CD1c-positive myeloid dendritic cell (primary cell): ENCODE results near the gene CPSF7.
"Not testable (repeated sequence)": the region's sequence is repeated elsewhere in the genome, so short reads cannot be mapped to it uniquely, and the experiment has no call there.

Source experiments
- DNase-seq: peaks from one replicate; pipeline ENCODE4 v3.0.0-alpha.2; 2016; ENCODE audit errors: extremely low spot score

The CPSF7 gene

DNA sequence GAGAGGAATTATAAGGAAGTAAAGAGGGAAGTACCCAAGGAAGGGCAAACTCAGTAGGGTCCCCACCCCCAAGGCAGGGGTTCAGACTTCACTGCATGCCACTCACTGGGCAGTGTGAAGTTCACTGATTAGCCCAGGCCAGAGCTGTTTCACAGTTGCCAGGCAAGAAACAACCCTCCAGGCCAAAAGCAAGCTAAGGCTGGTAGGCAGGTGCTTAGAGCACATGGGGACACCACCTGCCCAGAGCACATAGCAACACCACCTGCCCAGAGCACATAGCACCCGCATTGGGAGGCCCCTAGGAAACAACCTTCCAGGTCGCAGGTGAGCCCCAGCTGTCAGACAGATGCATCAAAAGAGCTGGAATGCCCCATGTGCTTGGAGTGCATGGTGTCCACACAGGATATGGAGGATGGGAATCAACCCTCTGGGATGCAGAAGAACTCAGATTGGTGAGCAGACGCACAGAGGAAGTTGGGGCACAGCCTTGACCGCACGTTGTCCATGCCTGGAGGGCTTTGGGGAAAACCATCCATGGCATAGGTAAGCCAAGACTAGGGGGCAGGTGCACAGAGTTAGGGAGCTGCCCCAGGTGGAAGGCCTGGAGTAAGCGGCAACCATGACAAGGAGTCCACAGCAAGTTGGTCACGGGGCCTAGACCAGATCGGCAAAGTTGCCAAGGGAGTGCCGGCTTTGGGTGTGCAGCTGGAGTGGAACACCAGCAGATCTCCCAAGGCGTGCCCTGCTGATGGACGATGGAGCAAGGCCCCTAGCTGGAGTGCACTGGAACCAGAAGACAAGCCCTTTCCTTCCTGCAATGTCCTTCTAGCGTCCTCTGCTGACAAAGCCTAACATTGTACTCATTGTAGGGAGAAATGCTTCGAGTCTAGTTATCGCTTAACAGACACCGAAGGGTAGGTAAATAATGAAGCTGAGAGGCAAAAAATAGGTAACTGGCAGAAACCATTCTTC, 45.2 kb downstream of the CPSF7 start:
- no peak for DNase-seq

DNA sequence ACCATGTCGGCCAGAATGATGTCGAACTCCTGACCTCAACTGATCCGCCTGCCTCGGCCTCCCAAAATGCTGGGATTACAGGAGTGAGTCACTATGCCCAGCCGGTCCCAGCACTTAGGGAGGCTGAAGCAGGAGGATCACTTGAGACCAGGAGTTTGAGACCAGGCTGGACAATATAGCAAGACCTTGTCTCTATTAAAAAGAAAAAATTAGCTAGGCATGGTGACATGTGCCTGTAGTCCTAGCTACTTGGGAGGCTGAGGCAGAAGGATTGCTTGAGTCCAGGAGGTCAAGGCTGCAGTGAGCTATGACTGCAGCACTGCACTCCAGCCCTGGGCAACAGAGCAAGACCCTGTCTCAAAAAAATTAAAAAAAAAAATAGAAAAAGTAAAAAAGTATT, 45.9 kb downstream of the CPSF7 start:
- not testable (repeated sequence) for DNase-seq

DNA sequence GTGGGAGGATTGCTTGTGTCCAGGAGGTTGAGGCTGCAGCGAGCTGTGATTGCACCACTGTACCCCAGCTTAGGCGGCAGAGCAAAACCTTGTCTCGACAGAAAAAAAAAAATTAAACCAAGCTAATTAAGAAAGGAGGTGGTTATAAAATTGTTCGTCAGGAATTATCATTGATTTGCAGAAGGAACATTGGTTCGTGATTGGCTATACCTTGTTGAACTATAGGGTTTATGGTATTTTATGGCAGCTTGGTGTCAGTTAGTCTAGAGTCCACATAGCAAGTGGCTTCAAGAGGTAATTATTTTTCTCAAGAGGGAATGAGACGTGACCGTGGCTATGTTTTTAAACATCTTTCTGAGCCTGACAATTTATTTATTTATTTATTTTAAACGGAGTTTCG, 48.9 kb downstream of the CPSF7 start:
- DNase-seq: no peak

DNA sequence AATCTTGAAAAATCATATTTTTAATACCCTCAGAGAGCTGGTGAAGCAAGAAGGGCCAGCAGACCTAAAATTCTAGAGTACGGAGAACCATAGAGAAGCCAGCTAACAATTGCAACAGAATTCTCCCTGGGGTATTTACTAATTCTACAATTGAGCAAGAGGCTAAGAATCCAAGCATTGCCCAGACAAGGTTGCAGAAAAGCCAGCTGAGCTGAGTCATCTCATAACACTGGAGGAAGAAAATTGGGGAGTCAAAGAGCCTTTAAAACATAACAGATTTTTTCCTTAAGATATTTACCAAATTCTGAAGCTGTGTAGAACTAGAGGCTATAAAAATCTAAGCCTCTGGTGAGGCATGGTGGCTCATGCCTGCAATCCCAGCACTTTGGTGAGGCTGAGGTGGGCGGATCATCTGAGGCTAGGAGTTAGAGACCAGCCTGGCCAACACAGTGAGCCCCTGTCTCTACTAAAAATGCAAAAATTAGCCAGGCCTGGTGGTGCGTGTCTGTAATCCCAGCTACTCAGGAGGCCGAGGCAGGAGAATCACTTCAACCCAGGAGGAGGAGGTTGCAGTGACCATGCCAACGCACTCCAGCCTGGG, 51.0 kb downstream of the CPSF7 start:
- peak; percentile 84 for DNase-seq

DNA sequence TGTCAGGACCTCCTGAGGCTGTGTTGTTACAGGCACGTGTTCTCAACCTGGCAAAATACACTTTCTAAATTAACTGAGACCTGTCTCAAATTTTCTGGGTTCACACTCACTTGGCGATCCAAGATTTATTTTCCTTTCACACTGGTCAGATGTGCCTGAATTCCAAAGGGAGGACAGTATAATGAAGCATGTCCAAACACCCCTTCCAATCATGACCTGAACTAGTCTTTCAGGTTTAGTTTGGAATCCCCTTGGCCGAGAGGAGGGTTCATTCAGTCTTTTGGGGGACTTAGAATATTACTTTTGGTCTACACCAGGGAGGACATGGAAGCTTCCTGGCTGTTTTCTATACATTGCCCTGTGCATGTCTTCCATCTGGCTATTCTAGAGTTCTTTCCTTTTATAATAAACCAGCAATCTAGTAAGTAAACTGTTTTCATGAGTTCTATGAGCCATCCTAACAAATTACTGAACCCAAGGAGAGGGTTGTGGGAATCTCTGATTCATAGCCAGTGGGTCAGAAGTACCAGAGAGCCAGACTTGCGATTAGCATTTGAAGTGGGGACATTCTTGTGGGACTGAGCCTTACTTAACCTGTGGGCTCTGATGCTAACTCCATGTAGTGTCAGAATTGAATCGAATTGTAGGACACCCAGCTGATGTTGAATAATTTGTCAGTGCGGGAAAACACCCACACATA, 52.2 kb downstream of the CPSF7 start:
- no peak for DNase-seq

DNA sequence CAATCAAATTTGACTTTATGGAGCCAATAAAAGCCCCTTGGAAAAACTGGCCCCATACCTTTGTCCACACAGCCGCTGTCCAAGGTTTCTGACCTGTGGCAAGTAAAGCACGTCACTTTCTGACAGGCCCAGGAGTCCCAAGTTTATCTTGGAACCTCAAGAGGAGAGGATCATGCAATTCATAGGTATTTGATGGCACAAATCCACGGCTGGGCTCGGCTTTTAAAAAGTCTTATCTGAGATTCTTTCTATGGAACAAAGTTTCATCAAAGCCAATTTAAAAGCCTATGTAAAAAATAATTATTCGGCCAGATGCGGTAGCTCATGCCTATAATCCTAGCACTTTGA, 54.0 kb downstream of the CPSF7 start:
- DNase-seq: no peak

DNA sequence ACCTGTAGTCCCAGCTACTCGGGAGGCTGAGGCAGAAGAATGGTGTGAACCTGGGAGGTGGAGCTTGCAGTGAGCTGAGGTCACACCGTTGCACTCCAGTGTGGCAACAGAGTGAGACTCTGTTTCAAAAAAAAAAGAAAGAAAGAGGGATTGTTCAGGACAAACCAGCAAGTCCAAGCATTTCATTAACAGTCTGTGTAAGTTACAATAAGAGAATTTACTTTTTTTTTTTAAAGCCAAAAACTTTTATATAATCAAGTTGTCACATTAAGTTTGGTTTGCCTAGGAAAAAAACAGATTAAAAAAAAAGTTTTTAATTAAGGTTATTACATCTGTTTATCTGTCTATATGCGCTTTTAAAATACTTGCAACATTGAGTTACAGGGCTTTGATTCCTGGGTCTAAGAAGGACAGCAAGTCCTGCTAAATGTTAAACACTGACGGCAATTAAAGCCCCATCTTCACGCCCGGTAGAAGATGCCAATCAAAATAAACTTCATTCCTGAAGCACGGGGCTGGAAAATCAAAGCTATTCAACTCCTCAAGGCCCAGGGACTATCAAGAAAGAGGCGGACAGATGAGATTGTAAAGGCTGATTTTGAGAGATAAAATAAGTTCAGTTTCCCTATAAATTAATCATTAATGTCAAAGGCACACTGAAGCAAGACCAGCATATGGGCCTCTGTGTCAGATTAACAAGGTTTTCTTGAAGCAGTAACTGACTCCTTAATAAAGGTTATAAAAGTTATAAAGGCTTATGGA, 56.9 kb downstream of the CPSF7 start:
- no peak for DNase-seq

DNA sequence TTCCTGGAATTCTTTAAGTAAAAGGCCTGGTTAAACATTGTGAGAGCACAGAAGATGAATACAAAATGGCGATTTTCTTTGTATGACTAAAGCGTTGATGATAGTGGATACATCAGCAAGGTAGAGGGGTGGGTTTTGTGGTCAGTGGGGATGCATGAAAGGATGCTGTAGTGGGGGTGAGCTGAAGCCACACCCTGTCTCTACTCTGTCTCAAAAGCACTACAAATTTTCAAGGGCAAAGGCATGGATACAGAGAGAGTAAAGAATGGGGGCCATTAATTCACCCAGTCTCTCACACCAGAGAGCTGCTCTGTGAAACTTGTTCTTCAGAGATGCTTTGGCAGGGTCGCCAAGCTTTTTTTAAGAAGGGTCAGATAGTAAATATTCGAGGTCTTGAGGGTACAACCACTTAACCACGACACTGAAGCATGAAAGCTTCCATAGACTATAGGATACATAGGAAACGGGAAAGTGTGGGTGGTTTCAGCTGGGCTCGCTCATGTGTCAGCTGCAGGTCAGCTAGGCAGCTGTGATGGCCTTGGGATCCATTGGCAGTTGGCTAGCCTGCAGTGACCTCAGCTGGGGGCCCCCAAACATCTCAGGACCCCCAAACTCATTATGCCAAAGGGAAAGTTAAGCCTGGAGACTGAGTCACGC, 59.3 kb downstream of the CPSF7 start:
- DNase-seq: peak; percentile 42

DNA sequence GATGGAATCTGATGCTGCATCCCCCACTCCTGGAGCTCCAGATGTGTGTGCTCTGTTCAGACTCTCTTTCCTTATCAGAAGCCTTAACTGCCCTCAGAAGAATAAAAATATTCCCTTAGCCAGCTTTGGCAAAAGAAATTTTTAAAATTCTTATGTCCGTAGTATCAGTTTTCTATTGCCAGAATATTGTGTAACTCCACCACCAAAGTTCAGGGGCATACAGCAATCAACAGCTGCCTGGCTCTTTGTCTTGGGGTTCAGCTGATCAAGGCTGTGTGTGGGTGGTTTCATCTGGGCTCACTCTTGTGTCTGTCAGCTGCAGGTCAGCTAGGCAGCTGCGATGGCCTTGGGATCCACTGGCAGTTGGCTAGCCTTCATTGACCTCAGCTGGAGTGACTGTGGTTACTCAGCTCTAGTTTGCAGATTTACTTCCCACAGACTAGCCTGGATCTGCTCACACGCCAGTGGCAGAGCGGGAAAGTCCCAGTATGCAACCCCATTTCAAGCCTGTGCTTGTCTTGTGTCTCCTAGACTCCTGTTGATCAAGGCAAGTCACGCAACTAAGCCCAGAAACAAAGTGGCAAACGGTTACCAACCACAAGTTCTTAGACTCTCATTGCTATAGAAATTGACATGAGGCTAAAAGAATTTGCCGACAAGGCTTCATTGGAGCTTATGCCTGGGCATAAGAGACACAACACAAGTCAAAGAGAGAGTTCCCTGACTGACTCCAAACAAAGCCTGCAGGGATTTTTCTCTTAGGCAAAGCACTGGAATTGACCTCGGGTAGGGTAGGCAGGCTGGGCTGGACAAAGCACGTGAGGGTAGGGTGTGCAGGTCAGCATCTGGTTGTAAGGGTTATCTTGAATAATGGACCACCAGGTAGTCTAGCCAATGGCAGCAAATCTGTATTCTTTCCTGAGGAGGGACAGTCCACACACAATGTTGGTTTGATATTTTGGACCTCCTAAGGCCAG, 60.1 kb downstream of the CPSF7 start:
- DNase-seq: peak; percentile 71

DNA sequence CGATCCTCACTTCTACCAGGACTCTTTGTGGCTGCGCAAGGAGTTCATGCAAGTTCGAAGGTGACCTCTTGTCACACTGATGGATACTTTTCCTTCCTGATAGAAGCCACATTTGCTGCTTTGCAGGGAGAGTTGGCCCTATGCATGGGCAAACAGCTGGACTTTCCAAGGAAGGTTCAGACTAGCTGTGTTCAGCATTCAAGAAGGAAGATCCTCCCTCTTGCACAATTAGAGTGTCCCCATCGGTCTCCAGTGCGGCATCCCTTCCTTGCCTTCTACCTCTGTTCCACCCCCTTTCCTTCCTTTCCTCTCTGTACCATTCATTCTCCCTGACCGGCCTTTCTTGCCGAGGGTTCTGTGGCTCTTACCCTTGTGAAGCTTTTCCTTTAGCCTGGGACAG, 61.1 kb downstream of the CPSF7 start:
- no peak for DNase-seq

DNA sequence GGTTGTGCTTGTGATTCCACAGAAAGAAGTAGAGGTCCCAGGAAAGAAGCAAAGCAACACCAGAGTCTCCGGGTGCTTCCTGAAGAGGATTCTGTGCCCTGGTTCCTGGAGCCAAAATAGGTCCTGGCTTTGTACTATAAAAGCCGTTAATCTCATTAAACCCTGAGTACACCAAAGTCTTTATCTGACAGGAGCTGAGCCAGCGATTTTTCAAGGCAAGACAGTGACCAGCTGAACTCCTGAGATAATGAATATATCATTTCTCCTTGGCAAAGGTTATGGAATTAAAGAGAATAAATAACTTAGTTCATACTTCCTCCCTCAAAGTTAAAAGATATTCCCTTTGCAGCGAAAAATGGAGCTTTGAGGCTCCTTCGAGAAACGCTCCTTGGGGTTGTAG, 62.4 kb downstream of the CPSF7 start:
- no peak for DNase-seq

DNA sequence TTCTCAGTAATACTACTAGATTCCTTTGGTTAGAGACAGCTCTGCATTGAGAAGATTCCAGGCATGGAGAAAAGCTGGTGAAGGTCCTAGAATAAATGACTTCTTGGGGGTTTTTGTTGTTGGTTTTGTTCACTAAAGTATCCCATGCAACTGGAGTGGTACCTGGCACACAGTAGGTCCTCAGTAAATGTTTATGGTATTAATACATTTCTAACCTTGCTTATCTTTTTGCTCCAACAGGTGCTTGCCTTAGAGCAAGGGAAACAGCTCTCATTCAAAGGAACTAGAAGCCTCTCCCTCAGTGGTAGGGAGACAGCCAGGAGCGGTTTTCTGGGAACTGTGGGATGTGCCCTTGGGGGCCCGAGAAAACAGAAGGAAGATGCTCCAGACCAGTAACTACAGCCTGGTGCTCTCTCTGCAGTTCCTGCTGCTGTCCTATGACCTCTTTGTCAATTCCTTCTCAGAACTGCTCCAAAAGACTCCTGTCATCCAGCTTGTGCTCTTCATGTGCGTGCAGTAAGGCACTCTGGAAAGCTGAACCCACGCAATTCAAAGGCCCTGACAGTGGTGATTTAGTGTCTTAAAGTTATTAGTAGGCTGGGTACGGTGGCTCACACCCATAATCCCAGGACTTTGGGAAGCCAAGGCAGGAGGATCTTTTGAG, 65.6 kb downstream of the CPSF7 start:
- DNase-seq: no peak

DNA sequence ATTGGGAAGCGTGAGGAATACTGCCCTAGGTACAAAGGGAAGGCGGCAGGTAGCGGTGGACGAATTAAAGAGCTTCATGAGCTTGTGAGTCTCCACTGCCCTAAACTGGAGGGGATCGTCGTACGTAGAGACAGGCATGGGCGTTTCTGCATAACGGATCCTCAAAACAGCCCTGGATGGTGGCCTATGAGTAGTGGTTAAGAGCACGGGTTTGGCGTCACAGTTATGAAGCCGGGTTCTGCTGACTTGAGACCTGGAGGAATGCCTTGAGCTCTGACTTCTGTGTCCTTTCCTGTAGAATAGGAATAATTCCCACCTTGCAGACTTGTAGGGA, 67.3 kb downstream of the CPSF7 start:
- peak; percentile 72 for DNase-seq

DNA sequence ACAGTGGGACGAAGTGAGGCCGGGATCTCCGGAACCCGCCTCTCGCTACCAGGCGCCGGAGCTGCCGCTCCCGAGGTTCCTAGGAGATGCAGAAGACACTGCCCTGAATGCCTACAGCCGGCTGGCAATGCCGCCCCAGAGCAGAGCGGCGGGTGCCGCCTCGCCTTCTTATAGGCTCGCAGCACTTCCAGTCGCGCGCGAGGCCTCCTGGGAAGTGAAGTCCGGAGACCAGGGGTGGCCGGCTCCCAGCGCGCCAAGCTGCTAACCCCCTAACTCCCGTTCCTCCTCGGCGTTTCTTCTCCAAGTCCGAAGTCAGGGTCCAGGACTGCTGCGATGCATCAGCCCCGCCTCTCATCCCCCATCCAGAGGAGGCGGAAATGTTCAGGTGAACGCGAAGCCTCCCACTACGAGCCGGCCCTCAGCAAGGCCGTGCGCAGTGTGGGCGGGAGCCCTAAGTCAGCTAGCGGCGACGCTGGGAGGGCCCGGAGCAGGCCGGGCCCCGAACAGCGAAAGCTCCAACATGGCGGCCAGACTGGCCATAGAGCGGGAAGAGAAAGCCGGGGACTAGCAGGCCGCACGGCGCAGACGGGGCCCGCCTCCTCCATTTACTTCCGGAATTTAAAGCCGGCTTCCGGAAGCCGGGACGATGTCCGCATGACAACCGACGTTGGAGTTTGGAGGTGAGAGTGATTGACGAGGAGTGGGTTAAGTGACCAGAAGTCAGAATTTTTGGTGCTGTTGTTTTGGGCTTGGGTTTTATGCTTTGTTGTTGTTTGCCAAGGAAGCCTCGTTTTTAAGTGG, 67.8 kb downstream of the CPSF7 start, which contains the start of the genes CYB561A3 and TMEM138:
CYB561A3 (minus strand) TSS at position 142 of the 801 bp plus-strand sequence. CDS start 5,169 bp downstream, outside the sequence.
TMEM138 (plus strand) TSS at position 634 of the 801 bp plus-strand sequence. CDS start 2,017 bp downstream, outside the sequence.
- peak; percentile 98 for DNase-seq

DNA sequence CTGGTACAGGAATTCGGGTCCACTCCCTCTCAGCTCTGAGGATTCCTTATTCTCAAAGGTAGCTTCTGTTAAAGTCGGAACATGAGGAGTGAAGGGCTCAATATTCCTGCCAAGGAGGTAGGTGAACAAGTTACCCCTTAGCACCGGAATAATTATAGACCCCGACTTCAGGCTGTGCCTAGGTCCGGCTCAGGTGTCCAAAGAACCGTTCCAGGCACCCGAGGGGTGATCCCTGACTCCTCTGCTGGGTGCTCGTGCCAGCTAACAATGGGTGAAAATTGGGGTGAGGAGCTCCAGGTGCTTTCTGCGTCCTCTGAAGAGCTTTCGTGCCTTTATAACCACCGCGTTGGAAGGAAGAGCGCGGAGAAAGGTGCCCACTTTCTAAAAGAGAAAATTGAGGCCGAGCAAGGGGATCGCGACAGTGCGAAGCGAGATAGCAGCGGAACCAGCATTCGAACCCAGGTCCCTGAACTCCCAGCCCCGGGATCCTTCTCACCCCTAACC, 68.5 kb downstream of the CPSF7 start:
- no peak for DNase-seq

DNA sequence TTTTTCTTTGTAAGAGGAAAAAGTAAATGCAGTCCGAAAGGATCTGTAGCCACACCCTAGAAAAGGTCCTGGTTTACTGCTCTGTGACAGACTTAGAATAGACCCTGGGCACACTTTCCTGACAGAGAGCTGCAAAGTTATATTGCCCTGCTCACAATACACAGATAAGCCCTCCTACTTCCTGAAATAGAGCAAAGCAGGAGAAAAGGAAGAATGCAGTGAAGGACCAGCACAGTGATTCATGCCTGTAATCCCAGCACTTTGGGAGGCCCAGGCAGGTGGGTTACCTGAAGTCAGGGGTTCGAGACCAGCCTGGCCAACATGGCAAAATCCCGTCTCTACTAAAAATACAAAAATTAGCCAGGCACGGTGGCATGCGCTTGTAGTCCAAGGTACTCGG, 70.3 kb downstream of the CPSF7 start:
- no peak for DNase-seq

DNA sequence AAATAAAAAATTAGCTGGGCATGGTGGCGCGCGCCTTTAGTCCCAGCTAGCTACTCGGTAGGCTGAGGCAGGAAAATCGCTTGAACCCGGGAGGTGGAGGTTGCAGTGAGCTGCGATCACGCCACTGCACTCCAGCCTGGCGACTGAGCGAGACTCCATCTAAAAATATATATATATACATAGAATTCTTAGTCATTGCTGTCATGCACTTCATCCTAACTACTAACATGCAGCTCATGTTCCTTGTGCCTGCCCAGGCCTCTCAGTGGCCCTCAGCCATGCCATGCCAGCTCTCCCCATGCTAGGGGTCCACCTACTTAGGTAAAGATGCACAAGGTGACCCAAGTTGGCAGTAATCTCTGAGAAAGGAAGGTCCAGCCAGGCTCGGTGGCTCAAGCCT, 71.2 kb downstream of the CPSF7 start:
- DNase-seq: no peak

DNA sequence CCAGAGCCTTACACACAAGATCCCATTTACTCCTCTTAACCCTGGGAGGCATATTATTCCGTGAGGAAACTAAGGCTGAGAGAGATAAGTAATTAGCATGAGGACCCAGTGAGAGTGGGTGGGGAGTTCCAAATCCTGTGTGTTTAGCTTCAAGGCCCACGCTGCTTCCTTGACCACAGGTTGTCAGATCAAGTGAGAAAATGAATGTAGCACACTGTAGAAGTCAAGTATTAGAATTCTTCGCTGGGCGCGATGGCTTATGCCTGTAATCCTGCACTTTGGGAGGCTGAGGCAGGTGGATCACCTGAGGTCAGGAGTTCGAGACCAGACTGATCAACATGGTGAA, 71.9 kb downstream of the CPSF7 start:
- DNase-seq: peak; percentile 33
